Measurements from ENCODE around the gene SEPHS2. TPM values are rescaled to one million over a fixed set of nuclear protein-coding genes. Genes with fewer than 3 reads are reported as not detected.

SEPHS2 gene
- total and polyA plus RNA-seq, 2 of the 8 experiments (the other 6 are each of a cell fraction or from before 2014, with no cell fraction given), result 28.2 to 61.8 TPM

- TF ChIP-seq KDM1A (IDR thresholded peaks at IDR 0.05; ENCODE audit: borderline replicate concordance, low read length), result peak; percentile 87; the same call in 1 of the 2 replicates
- no peak for TF ChIP-seq BCL11A (IDR thresholded peaks at IDR 0.05; ENCODE audit: low read depth in 2 of 2, low read length in 2 of 2)
- TF ChIP-seq POLR2AphosphoS5 (IDR thresholded peaks at IDR 0.05; ENCODE audit: low read depth, low read length), result no peak
- peak; percentile 50; the same call in 1 of the 2 replicates for TF ChIP-seq GTF2F1 (IDR thresholded peaks at IDR 0.05; ENCODE audit: borderline replicate concordance, low read depth, low read length)
- TF ChIP-seq SAP30 (IDR thresholded peaks at IDR 0.05; ENCODE audit: insufficient read depth, insufficient replicate concordance, low read length), result no peak
- TF ChIP-seq SIRT6 (IDR thresholded peaks at IDR 0.05; ENCODE audit: low read length), result no peak
- no peak for TF ChIP-seq RXRA (IDR thresholded peaks at IDR 0.05; ENCODE audit: insufficient read depth, low read depth, low read length)
- peak; percentile 38; the same call in 1 of the 2 replicates for TF ChIP-seq SP2 (IDR thresholded peaks at IDR 0.05; ENCODE audit: low read length)
- TF ChIP-seq POU5F1 (IDR thresholded peaks at IDR 0.05; ENCODE audit: low read depth, low read length), result no peak
- TF ChIP-seq CTBP2 (IDR thresholded peaks at IDR 0.05; ENCODE audit: borderline replicate concordance, insufficient read depth, insufficient read length, low read length), result no peak
- TF ChIP-seq YY1 (IDR thresholded peaks at IDR 0.05; ENCODE audit: low read depth, low read length), result peak; percentile 46; the same call in 1 of the 2 replicates
- TF ChIP-seq RFX5 (IDR thresholded peaks at IDR 0.05; ENCODE audit: borderline replicate concordance, low read depth, low read length), result no peak
- no peak for TF ChIP-seq FOSL1 (IDR thresholded peaks at IDR 0.05; ENCODE audit: insufficient read depth, low read depth, low read length)
- TF ChIP-seq E2F6 (IDR thresholded peaks at IDR 0.05), result peak; percentile 83
- no peak for TF ChIP-seq EZH2 (IDR thresholded peaks at IDR 0.05; ENCODE audit: low read depth, low read length, severe bottlenecking)
- peak; percentile 81 for TF ChIP-seq CREB1 (IDR thresholded peaks at IDR 0.05)
- no peak for TF ChIP-seq EGR1 (IDR thresholded peaks at IDR 0.05; ENCODE audit: borderline replicate concordance, low read depth, low read length)
- no peak for TF ChIP-seq MAFK (IDR thresholded peaks at IDR 0.05; ENCODE audit: low read depth, low read length)
- peak in 1 of 2 experiments; percentile 55; a peak in 1 of 3 replicates for TF ChIP-seq EP300 (IDR thresholded peaks at IDR 0.05; ENCODE audit: borderline replicate concordance in 1 of 2, low read depth in 2 of 2, low read length in 2 of 2)
- peak; percentile 94 for TF ChIP-seq KDM4A (IDR thresholded peaks at IDR 0.05; ENCODE audit: low read depth, low read length, severe bottlenecking)
- no peak for TF ChIP-seq ASH2L (IDR thresholded peaks at IDR 0.05; ENCODE audit: low read length)
- peak in 1 of 2 experiments; percentile 47; a peak in 1 of 3 replicates for TF ChIP-seq POLR2A (IDR thresholded peaks at IDR 0.05; ENCODE audit: control extremely low read depth in 1 of 2, low read depth in 2 of 2, low read length in 2 of 2)
- no peak for TF ChIP-seq SIX5 (IDR thresholded peaks at IDR 0.05; ENCODE audit: low read depth, low read length)
- TF ChIP-seq HDAC2 (IDR thresholded peaks at IDR 0.05; ENCODE audit: borderline replicate concordance in 1 of 2, low read depth in 2 of 2, low read length in 2 of 2), result peak in 1 of 2 experiments; percentile 49; a peak in 2 of 4 replicates
Observed at GRCh38 chr16:30429678-30430427, 15.8 kb downstream of the SEPHS2 start, which contains the start of gene DCTPP1 (continued).
